ENCODE data around the gene MSRB3.
"Not testable (repeated sequence)": the region's sequence is repeated elsewhere in the genome, so short reads cannot be mapped to it uniquely, and the experiment has no call there.

MSRB3 gene

GRCh38 chr12:65457341-65457740, 178.9 kb downstream of the MSRB3 start:
- not testable (repeated sequence) for DNase-seq (ENCODE audit: low read depth)

DNA sequence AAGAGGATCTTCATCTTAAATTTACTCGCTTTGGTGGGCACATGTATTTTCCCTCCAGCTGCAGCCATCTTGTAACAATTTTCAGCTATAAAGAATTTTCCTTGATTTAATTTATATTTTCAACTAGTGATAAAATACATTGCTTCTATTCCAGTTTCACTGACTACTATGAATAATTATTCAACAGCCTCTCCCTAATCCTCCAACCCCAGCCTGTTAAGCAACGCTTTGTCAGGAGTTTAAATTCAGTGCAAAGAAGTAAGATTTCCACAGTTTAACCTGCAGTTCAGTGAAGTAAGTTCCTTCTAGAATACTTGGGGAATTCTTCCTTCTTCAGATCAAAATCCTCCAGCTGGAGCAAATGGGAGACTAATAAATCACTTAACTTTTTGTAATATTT, 180.2 kb downstream of the MSRB3 start:
- no peak for DNase-seq (ENCODE audit: low read depth)

GRCh38 chr12:65459545-65459944, 181.1 kb downstream of the MSRB3 start:
- no peak for DNase-seq (ENCODE audit: low read depth)

DNA sequence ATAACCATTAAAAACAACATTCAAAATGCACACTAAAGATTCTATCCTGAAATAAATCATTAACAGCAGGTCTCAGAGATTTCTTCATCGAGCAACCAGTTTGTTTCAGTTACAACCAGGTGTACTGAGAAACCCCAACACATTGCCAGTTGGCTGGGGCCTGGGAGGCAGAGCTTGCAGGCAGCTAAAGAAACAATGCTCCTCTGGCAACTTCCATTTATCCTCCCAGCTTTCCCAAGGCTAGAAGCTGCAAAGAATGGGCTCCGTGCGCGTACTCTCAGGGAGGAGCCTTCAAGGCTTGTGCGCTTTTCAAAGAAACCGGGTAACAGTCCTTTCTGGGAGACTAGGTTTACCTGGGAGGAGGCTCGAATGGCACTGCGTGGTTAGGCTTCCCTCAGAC, 181.6 kb downstream of the MSRB3 start:
- no peak for DNase-seq (ENCODE audit: low read depth)

GRCh38 chr12:65461017-65461416, 182.5 kb downstream of the MSRB3 start:
- no peak for DNase-seq (ENCODE audit: low read depth)

GRCh38 chr12:65462484-65462883, 184.0 kb downstream of the MSRB3 start:
- DNase-seq (ENCODE audit: low read depth) = no peak

- DNase-seq (ENCODE audit: low read depth) = no peak
These were observed 184.6 kb downstream of the MSRB3 start for GRCh38 chr12:65463082-65463481.

- no peak for DNase-seq (ENCODE audit: low read depth)
These were observed 185.1 kb downstream of the MSRB3 start for GRCh38 chr12:65463611-65464010.

- DNase-seq (ENCODE audit: low read depth) = no peak
These were observed 186.4 kb downstream of the MSRB3 start for GRCh38 chr12:65464930-65465329.

- no peak for DNase-seq (ENCODE audit: low read depth)
These were observed 187.5 kb downstream of the MSRB3 start for GRCh38 chr12:65465766-65466547.

DNA sequence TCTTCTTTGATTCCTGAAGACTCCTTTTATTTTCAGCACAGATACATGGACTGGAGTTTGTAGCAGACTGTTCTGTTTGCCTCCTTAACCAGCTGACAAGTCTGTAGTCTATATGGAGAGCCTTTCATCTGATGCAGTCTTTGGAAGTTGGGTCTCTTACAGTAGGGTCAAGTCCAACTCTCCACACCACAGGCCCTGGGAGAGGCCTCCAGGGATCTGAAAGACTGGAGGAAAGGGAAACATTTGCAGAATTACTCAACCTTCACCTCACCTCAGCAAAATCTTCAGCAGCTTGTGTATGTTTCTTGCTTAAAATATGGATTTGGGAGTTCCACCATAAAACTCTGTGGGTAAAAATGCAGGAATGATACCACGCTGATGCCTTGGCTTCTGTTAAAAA, 188.4 kb downstream of the MSRB3 start:
- DNase-seq (ENCODE audit: low read depth) = no peak

GRCh38 chr12:65470256-65470655, 191.8 kb downstream of the MSRB3 start:
- no peak for DNase-seq (ENCODE audit: low read depth)

- no peak for DNase-seq (ENCODE audit: low read depth)
These were observed 193.6 kb downstream of the MSRB3 start for GRCh38 chr12:65472079-65472478.

- no peak for DNase-seq (ENCODE audit: low read depth)
These were observed 196.3 kb downstream of the MSRB3 start for GRCh38 chr12:65474831-65475230.

DNA sequence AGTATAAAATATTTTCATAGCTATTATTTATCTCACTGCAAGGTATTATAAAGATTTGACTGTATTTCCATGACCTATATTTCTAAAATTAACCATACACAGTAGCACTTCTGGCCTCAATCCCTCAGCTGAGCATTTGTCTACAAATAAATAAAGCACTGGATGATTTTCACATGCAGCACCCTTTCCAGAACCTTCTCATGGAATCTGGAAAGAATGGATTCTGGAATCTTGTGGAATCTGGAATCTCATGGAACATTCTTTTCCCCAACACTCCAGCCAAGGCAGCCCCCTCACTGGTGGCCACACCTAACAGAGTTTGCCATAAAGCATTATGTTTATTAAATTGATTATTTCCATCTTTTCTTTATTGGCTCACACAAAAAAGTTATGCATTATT, 199.2 kb downstream of the MSRB3 start:
- DNase-seq (ENCODE audit: low read depth) = no peak

- DNase-seq (ENCODE audit: low read depth) = not testable (repeated sequence)
These were observed 205.5 kb downstream of the MSRB3 start for GRCh38 chr12:65483891-65484516.

DNA sequence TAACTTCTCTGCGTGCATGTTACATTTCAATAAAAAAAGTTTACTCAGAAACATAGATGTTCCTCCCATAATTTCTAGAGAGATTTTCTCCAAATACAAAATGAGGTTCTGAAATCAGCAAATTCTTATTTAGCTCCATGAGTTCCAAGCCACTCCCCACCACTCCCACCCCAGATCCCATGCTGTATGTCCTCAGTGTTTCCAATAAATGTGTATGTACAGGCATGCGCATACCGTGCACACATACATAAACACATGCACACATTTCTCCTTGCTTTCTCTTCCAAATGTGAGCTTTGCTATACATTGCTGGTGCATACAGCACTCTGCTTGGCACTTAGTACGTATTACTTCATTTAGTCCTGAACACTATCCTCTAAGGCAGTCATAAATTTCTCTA, 209.7 kb downstream of the MSRB3 start:
- no peak for DNase-seq (ENCODE audit: low read depth)

GRCh38 chr12:65490250-65490649, 211.8 kb downstream of the MSRB3 start:
- no peak for DNase-seq (ENCODE audit: low read depth)

DNA sequence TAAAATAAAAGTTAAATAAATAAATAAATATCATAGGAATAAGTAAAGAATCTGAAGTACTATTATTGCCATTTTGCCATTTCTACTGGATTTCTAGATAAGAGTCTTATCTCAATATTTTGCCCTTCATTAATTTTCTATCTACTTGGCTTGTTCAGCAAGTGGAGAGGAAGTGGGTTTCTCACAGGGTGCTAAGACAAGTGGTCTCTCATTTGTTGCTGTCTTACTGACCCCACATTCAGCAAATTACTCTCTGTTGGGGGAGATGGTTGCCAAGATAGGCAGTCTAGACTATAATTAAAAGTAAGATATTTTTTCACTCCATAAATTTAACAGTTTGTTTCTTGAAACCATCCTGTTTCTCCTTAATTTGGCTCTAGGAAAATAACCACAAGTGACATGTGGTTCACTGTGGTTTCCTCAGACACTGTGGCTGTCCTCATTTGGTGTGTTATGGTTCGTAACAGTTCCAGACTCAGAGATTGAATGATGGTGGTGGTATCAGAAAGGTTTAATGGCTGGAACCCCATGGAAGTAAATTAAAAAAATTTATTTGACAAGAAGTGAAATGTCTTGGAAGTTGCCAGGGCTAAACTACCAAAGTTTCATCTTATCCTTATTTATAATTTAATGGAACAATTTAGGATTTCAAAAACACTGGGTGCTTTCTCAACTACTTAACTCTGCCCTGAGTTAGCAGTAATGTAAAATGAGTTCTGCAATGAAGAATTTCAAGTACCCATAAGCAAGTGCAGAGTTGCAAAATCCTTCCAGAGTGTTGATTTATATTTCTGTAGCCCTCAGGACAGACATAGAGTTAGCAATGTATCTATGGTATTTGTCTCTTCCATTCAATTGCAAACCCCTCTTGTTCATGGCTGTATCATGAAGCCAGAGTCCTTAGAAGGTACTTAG, 214.8 kb downstream of the MSRB3 start:
- DNase-seq (ENCODE audit: low read depth) = no peak

DNA sequence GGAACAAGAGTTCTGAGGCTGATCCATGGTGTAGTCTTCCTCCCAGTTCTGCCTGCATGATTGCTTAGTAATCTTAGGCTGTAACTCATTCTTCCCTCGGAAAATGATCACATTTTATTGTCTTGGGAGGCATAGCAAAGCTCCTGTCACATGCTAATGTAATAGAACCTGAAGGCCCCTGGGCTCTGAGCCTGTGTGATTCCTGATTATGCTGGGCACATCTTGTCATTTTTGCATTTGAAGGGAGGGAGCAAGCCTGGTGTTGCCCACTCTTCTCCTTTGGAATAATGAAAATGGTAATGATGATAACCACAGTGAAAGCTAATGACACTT, 215.4 kb downstream of the MSRB3 start:
- no peak for DNase-seq (ENCODE audit: low read depth)

DNA sequence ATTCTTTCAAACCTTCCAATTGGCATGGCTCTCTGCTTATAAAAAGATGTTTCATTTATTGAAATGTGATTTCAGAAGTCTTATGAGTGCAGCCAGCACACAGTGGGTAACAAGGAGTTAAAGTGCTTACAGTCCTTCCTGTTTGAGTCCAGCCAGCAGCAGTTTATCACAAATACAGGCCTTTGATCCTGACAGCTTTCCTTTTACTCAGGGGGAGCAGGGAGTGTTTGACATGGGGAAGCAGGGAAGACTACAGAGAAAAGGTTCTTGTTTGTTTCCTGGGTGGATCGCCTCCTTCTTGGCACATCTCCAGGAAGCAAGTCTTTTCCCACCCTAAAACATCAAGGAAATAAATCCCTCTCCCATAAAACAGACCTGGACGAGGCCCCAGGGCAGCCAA, 216.1 kb downstream of the MSRB3 start:
- DNase-seq (ENCODE audit: low read depth) = no peak

- no peak for DNase-seq (ENCODE audit: low read depth)
These were observed 216.8 kb downstream of the MSRB3 start for GRCh38 chr12:65495233-65495632.

DNA sequence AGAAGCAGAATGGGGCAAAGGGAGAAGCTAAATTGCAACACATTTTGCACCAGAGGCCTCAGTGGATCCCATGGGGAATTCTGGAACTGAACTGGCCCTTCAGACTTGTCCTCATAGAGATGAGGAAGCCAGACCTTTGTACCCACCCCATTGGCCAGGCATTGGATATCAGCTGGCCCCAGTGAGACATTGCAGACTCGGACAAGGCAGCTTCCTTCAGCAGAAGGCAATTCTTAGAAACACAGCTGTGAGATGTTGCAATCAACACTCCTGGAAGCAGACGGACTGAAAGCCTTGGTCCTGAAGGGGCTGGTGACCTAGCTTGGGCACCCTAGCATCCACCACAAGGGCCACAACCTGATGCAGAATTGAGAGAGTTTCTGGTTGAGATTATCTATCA, 218.1 kb downstream of the MSRB3 start:
- no peak for DNase-seq (ENCODE audit: low read depth)

All from T follicular helper cell (primary cell).